Stomach (tissue), 4 donors: ENCODE measurements around the gene PLEKHG1.

Experiments
- CTCF ChIP-seq, 7 experiments: fragments of 450-650 bp in 4 of 7; fragments of 200-600 bp in 3 of 7; sonication (generic) in 3 of 7; IDR thresholded peaks; one replicate each; pipeline ENCODE4 v1.5.1; 2016 to 2019; ENCODE audit warnings: antibody characterized with exemption in 7 of 7, control low read depth in 2 of 7, mild to moderate bottlenecking in 1 of 7
- POLR2AphosphoS5 ChIP-seq, 3 donors: sonication (generic); formaldehyde crosslinking; IDR thresholded peaks; one replicate each; pipeline ENCODE4 v1.6.1; 2016; ENCODE audit warnings: antibody characterized with exemption in 3 of 3

GRCh38 chr6:150596439-150596838 is 3.2 kb upstream of the PLEKHG1 start:
- no peak for TF ChIP-seq CTCF (IDR thresholded peaks at IDR 0.05)
- no peak for TF ChIP-seq POLR2AphosphoS5 (IDR thresholded peaks at IDR 0.05)
